GM18909 (cell line): ENCODE results near the gene UGT2B17.

ENCODE experiments used
- ATAC-seq: cut with Tn5 transposase; IDR thresholded peaks from one replicate; pipeline ENCODE4 v1.9.1; 2021; ENCODE audit warnings: mild to moderate bottlenecking; ENCODE audit not compliant: unreplicated experiment, poor library complexity

Gene UGT2B17

GRCh38 chr4:68576272-68577125 is at the start of gene UGT2B17:
Gene UGT2B17 (minus strand): TSS chr4:68576322. CDS start chr4:68568484, 7,838 bp downstream.
- peak; percentile 96 for ATAC-seq

DNA sequence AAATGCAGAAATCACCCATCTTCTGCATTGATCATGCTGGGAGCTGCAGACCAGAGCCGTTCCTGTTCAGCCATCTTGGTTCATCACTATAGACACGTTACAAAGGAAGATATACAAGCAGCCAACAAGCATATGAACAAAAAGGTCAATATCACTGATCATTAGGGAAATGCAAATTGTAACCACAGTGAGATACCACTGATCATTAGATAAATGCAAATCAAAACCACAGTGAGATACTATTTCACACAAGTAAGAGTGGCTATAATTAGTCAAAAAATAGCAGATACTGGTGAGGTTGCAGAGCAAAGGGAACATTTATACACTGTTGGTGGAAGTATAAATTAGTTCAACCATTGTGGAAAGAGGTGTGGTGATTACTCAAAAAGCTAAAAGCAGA is 46.6 kb upstream of the UGT2B17 start:
- peak; percentile 75 for ATAC-seq

DNA sequence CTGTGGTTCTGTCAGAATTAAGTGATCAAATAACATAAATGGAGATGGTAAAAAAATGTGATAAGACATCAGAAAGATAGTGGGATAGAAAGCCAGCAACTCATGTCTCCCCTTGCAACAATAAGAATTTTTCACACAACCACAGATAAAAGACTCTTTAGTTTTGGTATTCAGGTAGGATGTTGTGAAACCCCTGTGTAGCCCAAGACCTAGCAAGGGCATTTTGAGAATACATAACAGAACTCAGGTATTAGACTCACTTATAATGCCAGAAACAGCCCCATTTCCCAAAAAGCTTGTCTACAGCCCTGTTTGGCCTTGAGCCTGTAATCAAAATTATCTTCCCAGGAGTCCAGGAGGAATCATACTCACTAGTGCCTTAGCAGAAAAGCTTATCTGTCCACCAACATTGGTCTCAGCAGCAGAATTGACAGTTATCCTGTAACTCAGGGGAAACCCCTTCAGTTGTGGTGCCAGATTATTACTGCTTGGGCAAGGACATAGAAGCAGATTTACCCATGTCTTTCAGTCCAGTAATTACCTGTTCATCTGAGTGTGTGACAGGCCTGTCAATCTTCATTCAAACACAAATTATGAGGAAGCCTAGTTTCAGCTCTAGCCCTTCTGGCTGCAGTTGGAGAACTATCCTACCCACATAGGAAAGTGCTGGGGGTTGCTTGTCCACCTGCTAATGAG is 41.0 kb upstream of the UGT2B17 start:
- ATAC-seq: peak; percentile 94

- no peak for ATAC-seq
These were observed 39.7 kb upstream of the UGT2B17 start for GRCh38 chr4:68615699-68616422.

GRCh38 chr4:68613752-68614151 is 37.6 kb upstream of the UGT2B17 start:
- no peak for ATAC-seq

DNA sequence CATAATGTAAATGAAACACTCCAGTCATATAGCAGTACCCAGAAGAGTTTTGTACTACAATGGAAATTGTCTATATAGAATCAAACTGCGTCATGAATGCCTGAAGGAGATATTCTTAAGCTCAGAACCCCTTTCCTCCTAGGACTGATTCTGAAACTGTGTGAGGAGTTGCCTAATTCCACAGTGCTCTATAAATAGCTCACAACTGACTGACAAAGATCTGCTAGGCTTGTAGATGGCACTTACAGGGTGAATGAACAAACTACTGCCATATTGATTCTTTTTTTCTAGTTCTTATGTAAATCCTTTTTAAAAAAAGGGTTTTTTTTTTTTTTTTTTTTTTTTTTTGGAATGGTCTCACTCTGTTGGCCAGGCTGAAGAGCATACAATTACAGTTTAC is 30.1 kb upstream of the UGT2B17 start:
- no peak for ATAC-seq

GRCh38 chr4:68599150-68599549 is 23.0 kb upstream of the UGT2B17 start:
- no peak for ATAC-seq

- ATAC-seq: no peak
These were observed 21.4 kb upstream of the UGT2B17 start for GRCh38 chr4:68597482-68597881.

- ATAC-seq: no peak
These were observed 18.6 kb upstream of the UGT2B17 start for GRCh38 chr4:68594678-68595077.

DNA sequence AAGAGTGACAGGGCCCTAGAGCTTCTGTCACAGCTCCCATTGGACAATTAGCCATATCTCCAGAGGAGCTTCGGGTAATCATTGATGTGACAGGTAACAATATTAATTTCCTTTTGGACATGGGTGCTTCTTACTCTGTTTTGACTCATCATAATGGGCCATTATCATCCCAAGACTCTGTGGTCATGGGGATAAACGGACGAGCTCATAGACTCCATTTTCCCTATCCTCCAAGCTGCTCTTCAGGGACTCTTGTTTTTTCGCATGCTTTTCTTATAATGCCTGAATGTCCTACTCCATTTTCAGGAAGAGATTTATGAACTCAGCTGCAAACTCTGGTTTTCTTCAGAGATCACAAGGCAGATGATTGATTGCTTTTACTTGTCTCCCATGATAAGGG is 17.0 kb upstream of the UGT2B17 start:
- peak; percentile 6 for ATAC-seq

DNA sequence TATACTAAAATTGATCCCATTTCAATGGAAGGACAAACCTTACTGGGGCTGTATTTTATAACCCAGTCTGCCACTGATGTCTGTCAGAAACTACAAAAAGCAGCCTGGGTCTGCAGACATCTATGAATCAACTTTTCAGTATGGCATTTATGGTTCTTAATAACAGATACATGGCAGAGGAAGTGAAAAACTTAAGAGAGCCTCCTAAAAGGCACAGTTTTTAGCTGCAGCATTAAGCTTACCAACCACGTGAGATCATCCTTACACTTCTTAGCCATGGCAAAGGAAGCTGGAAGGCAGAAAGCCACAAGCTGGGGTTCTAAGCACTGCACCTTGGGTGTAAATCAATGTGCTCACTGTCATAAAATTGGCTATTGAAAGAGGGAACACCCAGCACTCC is 16.6 kb upstream of the UGT2B17 start:
- ATAC-seq: peak; percentile 84

DNA sequence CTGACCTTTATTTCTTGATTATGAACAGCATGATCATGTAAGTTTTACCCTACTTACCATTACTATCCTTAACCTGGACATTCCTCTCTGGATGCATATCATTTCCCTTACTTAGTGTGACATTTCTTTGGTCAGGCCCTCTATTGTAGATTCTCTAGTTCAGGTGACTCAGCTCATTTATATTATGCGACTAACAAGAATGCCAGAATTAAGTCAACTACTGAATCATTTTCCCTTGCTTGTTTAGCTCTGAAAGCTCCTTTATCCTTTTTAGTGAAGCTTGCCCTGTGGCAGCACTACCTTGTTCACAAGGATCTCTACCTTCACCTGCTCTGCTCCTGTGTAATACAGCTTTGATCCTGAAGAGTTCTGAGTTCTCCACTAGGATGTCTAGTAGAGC is 15.1 kb upstream of the UGT2B17 start:
- no peak for ATAC-seq

DNA sequence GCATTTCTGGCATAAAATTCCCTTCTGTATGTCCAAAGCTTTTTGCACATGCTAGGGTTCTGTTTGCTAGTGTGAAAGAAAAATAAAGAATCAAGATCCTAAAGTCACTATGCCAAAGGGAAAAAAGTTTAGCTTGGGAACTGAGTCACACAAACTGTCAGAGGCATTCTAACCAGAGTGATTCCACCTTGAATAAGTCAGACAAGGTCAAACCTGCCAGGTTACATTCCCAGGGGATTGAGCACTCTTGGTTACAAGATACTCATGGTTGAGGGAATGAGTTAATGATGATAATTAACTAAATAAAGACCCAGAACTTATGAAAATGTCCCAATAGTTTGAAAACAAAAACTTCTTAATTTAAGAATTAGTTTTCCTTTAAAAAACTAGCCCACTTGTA is 13.7 kb upstream of the UGT2B17 start:
- ATAC-seq: no peak

GRCh38 chr4:68582339-68582717 is 6.2 kb upstream of the UGT2B17 start:
- no peak for ATAC-seq

DNA sequence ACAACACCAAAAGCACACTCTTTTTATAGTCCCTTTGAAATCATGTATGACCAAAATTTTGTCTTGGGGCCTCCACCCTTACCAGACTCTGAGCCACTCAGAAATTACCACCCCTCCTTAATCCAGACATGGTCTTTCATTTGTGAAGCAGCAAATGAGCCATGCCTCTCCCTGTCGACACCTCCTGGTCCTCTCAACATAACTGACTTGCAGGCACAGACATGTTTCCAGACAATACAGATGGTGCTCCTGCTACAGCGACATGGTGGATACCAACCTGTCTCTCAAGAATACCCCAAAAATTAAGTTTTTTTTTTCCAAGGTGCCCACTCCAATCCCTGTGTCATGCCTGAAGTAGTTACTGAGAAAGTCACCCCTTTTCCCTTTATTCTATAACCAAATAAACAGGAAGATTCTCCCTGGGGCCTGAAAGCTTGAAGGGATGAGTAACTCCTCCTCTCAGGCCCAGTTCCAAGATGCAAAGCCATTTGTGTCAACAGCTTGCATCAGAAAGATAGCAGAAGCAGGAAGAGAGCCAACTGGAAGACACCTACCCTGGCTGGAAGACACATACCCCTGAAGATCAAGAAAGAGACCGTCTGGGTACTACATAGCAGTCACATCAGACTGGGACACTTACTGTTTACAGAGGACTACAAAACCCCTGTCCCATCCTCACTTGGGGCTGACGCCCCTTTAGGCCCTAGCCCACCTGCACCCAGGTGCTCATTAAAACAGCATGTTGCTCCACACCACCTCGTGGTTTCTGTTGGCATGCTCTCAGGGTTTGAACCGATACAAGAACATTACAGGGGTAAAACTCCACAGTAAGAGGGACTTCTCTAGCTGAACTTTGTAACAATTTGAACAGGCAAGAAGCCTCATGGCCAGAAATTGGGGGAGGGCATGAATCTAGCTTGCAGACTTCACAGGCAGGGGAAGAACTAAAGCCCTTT is 5.5 kb upstream of the UGT2B17 start:
- ATAC-seq: no peak

GRCh38 chr4:68577590-68577989 is 1.5 kb upstream of the UGT2B17 start:
- no peak for ATAC-seq

GRCh38 chr4:68575636-68576035 is 486 bp downstream of the UGT2B17 start:
- ATAC-seq: peak; percentile 25

- no peak for ATAC-seq
These were observed 1.0 kb downstream of the UGT2B17 start for GRCh38 chr4:68575081-68575480.

- ATAC-seq: no peak
These were observed 3.4 kb downstream of the UGT2B17 start for GRCh38 chr4:68572653-68573170.

- peak; percentile 63 for ATAC-seq
These were observed 6.0 kb downstream of the UGT2B17 start for GRCh38 chr4:68570122-68570507.
